ENCODE data around the gene NKIRAS2.

NKIRAS2 gene

GRCh38 chr17:42058063-42058462, 38.2 kb downstream of the NKIRAS2 start:
- no peak for FAIRE-seq

- no peak for FAIRE-seq
Measured at GRCh38 chr17:42059815-42060214, 39.9 kb downstream of the NKIRAS2 start.

GRCh38 chr17:42060231-42060630, 40.3 kb downstream of the NKIRAS2 start:
- FAIRE-seq, result no peak

GRCh38 chr17:42061646-42062487, 42.0 kb downstream of the NKIRAS2 start:
- FAIRE-seq, result no peak

GRCh38 chr17:42062681-42063080, 42.8 kb downstream of the NKIRAS2 start:
- FAIRE-seq, result no peak

- no peak for FAIRE-seq
Measured at GRCh38 chr17:42065201-42065600, 45.3 kb downstream of the NKIRAS2 start.

- FAIRE-seq, result no peak
Measured at GRCh38 chr17:42067371-42068091, 47.6 kb downstream of the NKIRAS2 start.

GRCh38 chr17:42068979-42069378, 49.1 kb downstream of the NKIRAS2 start:
- FAIRE-seq, result no peak

- no peak for FAIRE-seq
Measured at GRCh38 chr17:42071810-42072209, 51.9 kb downstream of the NKIRAS2 start.

- no peak for FAIRE-seq
Measured at GRCh38 chr17:42072323-42073187, 52.7 kb downstream of the NKIRAS2 start.
